Measurements from ENCODE around the gene PRMT9.

PRMT9 gene

GRCh38 chr4:147629783-147630730, 53.9 kb downstream of the PRMT9 start:
- H3K4me3 ChIP-seq (ENCODE audit: low read length), result no peak overlapping the region
- no peak for DNase-seq (ENCODE audit: low read depth, low spot score)

DNA sequence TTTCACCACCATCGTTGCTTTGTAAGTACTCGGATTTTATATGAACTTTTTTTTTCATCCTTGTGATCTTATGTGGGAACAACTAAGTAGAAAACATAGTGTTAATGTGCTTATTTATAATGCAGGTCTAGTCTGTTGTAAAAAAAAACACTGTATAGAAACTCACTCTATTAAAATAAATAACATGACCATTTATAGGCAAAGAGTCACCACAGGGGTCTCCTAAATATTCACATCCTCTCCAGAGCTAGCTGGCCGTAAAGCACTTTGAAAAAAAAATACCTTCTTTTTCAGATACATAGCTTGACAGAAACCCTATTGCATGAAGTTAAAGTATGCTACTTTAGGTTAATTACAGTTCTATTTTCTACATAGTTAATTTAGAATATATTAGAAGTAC, 55.5 kb downstream of the PRMT9 start:
- H3K4me3 ChIP-seq (ENCODE audit: low read length), result no peak overlapping the region
- no peak for DNase-seq (ENCODE audit: low read depth, low spot score)

DNA sequence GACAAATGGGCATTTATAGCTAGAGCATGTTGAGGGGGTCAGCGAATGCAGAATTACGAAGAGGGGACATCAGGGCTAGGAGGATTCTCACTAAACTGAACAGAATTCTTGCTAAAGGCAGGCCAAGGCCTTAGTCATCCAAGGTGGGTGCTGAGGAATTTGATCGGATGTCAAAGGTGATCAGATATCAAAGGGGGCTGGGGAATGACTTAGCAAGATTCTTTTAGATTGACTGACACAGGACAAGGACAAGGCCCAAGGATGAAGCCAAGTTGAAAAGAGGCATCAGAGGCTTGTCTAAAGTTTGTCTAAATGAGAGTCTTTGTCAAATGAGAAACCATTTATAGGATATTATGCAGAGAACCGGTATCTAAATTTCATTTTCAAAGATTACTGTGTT, 57.1 kb downstream of the PRMT9 start:
- H3K4me3 ChIP-seq (ENCODE audit: low read length), result no peak overlapping the region
- DNase-seq (ENCODE audit: low read depth, low spot score), result no peak

- no peak overlapping the region for H3K4me3 ChIP-seq (ENCODE audit: low read length)
- no peak for DNase-seq (ENCODE audit: low read depth, low spot score)
These were observed 58.2 kb downstream of the PRMT9 start for GRCh38 chr4:147625733-147626132.

GRCh38 chr4:147620315-147620714, 63.6 kb downstream of the PRMT9 start:
- DNase-seq (ENCODE audit: low read depth, low spot score), result no peak
- H3K4me3 ChIP-seq (ENCODE audit: low read length), result no peak overlapping the region

- peak overlapping the region; percentile 90 for H3K4me3 ChIP-seq (ENCODE audit: low read length)
- no peak for DNase-seq (ENCODE audit: low read depth, low spot score)
These were observed 65.9 kb downstream of the PRMT9 start for GRCh38 chr4:147617841-147618691.

GRCh38 chr4:147617173-147617840, 66.7 kb downstream of the PRMT9 start, which contains the start of gene TMEM184C:
Gene TMEM184C (plus strand): TSS chr4:147617397. CDS start chr4:147617957, 560 bp downstream.
- peak within 1 kb of the TSS; percentile 90 for H3K4me3 ChIP-seq (ENCODE audit: low read length)
- DNase-seq (ENCODE audit: low read depth, low spot score), result peak; percentile 94

GRCh38 chr4:147616849-147617172, 67.2 kb downstream of the PRMT9 start:
- H3K4me3 ChIP-seq (ENCODE audit: low read length), result peak overlapping the region; percentile 90
- no peak for DNase-seq (ENCODE audit: low read depth, low spot score)

- H3K4me3 ChIP-seq (ENCODE audit: low read length), result no peak overlapping the region
- no peak for DNase-seq (ENCODE audit: low read depth, low spot score)
These were observed 73.3 kb downstream of the PRMT9 start for GRCh38 chr4:147610686-147611085.

DNA sequence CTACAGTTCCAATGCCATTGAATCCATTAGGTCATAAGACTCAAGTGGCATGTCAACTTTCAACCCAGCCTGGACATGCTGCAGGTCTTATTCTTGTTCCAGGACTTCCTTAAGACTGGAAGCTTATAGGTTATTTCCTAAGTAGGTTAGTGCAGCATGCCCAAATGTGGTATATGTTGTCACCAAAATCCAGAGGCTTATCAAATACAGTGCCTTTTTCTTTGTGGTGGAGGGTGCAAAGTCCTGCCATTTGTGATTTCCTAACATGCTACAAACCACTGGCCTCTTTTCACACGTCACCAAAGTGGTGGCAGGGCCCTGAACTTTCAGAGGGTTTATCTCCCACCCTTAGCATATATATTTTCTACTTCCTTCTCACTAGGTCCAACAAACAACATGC, 76.5 kb downstream of the PRMT9 start:
- no peak overlapping the region for H3K4me3 ChIP-seq (ENCODE audit: low read length)

DNA sequence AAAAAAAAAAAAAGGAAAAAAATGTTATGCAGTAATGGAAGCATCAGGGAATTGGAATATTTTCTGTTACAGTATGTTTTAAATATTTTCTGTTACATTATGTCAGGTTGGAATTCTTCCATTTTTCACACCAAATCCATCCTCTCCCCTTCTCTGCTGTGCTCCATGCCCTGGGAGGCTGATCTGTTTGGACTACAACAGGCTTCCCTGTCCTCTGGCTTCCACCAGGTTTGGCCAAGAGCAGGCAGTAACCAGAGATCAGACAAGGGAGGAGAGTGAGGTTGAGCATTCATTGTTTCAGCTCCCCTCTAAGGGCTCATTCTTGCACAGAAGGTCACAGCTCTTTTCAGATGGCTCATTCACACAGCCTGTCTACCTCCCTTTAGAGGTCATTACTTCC, 78.5 kb downstream of the PRMT9 start:
- DNase-seq (ENCODE audit: low read depth, low spot score), result no peak
- no peak overlapping the region for H3K4me3 ChIP-seq (ENCODE audit: low read length)

More for the DNA sequence above, 76.5 kb downstream of the PRMT9 start:
- DNase-seq (ENCODE audit: low read depth, low spot score), result no peak

DNA sequence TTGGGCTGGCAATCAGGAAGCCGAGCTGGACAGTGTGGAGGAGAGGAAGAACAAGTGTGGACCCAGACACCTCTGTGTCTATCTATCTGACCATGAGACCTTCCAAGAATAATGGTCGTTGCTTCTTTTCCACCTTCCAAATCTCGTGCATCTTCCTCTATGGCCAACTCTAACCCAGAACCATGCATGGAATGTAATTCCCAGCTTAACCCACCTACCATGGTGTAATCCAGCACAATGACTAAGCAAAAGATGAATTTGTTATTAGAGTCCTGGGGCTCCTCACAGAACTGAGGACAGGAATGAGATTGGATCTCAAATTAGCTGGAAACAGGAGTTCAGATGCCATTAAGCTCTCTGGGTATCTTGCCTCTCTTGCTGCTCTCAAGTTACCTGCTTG, 84.2 kb downstream of the PRMT9 start:
- no peak for DNase-seq (ENCODE audit: low read depth, low spot score)
- H3K4me3 ChIP-seq (ENCODE audit: low read length), result no peak overlapping the region

DNA sequence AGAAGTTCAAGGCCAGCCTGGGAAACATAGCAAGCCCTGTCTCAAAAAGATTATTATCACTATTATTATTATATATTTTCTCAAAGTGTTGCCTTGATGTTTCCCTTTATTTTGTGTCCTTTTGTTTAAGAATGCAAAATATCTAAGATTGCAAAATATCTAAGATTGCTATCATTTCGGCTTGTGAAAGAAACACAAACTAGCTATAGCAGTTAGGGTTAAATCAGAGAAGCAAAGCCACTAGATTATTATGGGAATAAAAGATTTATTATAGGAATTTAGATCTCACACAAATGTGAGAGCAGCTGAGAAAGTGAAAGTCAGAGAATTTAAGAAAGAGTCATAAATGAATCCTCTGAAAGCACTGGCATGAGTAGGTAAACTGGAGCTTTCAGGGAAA, 84.8 kb downstream of the PRMT9 start:
- H3K4me3 ChIP-seq (ENCODE audit: low read length), result no peak overlapping the region
- no peak for DNase-seq (ENCODE audit: low read depth, low spot score)

DNA sequence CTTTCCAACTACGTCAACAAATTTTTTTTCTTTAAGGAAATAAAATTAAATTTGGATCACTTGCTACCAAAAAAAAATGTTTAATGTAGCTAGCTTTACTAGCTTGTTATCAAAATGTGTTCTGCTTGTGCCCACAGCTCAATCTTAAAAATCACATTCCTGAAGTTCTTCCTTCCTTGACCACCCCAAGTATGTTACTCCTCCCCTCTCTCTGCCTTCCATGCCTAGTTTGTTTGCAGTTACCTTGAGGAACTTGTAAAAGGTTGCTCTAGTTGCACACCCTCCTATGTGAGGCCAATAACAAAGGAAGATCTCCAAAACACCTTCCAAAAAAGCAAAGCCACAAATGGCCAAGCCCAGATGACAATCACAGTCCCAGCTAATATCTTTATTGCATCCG, 86.4 kb downstream of the PRMT9 start:
- no peak overlapping the region for H3K4me3 ChIP-seq (ENCODE audit: low read length)
- DNase-seq (ENCODE audit: low read depth, low spot score), result no peak

GRCh38 chr4:147596981-147597380, 87.0 kb downstream of the PRMT9 start:
- H3K4me3 ChIP-seq (ENCODE audit: low read length), result no peak overlapping the region
- DNase-seq (ENCODE audit: low read depth, low spot score), result no peak

- H3K4me3 ChIP-seq (ENCODE audit: low read length), result no peak overlapping the region
- no peak for DNase-seq (ENCODE audit: low read depth, low spot score)
These were observed 87.6 kb downstream of the PRMT9 start for GRCh38 chr4:147596377-147596776.

- DNase-seq (ENCODE audit: low read depth, low spot score), result no peak
- no peak overlapping the region for H3K4me3 ChIP-seq (ENCODE audit: low read length)
These were observed 89.4 kb downstream of the PRMT9 start for GRCh38 chr4:147594578-147594977.

DNA sequence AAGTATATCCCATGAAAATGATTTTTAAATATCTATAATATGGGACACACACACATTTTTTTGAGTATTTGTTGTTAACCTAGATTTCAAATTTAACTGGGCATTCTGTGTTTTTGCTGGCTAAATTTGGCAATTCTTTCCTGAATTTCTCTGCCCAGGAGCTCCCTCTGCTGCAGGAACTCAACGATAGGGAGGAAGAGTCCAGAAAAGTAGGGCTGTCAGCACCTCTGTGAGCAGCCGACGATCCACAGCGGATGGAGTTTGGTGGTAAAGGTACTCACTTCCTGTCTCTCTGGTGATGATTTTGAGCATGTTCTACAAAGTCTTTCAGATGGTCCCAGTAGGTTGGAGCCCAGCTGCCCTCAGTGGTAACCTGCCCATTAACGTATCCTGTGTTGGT, 89.9 kb downstream of the PRMT9 start:
- DNase-seq (ENCODE audit: low read depth, low spot score), result peak; percentile 17
- H3K4me3 ChIP-seq (ENCODE audit: low read length), result no peak overlapping the region

- no peak for DNase-seq (ENCODE audit: low read depth, low spot score)
These were observed 92.9 kb downstream of the PRMT9 start for GRCh38 chr4:147591106-147591505.

More at GRCh38 chr4:147591106-147591505, 92.9 kb downstream of the PRMT9 start:
- H3K4me3 ChIP-seq (ENCODE audit: low read length), result no peak overlapping the region

Data from Jurkat, Clone E6-1 (cell line).